Stromal cell of bone marrow (primary cell): Measurements from ENCODE around the gene RNLS.

Source experiments
- DNase-seq: peaks from one replicate; pipeline ENCODE4 v3.0.0-alpha.2; 2012; ENCODE audit warnings: low read depth

The RNLS gene

GRCh38 chr10:88474884-88475844, 108.0 kb downstream of the RNLS start:
- DNase-seq: no peak

- DNase-seq: no peak
These were observed 108.9 kb downstream of the RNLS start for GRCh38 chr10:88473989-88474883.

GRCh38 chr10:88472540-88472939, 110.6 kb downstream of the RNLS start:
- DNase-seq: no peak

- no peak for DNase-seq
These were observed 111.2 kb downstream of the RNLS start for GRCh38 chr10:88471899-88472298.

- no peak for DNase-seq
These were observed 115.2 kb downstream of the RNLS start for GRCh38 chr10:88467835-88468485.

- DNase-seq: no peak
These were observed 116.3 kb downstream of the RNLS start for GRCh38 chr10:88466786-88467185.

GRCh38 chr10:88465765-88466164, 117.4 kb downstream of the RNLS start:
- DNase-seq: no peak

- DNase-seq: no peak
These were observed 119.3 kb downstream of the RNLS start for GRCh38 chr10:88463811-88464210.

- no peak for DNase-seq
These were observed 121.7 kb downstream of the RNLS start for GRCh38 chr10:88461426-88461825.

GRCh38 chr10:88459530-88459929, 123.6 kb downstream of the RNLS start:
- DNase-seq: no peak

- DNase-seq: no peak
These were observed 124.9 kb downstream of the RNLS start for GRCh38 chr10:88458209-88458608.

- no peak for DNase-seq
These were observed 125.5 kb downstream of the RNLS start for GRCh38 chr10:88457660-88458059.

GRCh38 chr10:88456730-88457129, 126.4 kb downstream of the RNLS start:
- DNase-seq: peak; percentile 76

GRCh38 chr10:88455831-88456230, 127.3 kb downstream of the RNLS start:
- DNase-seq: no peak

- DNase-seq: no peak
These were observed 132.9 kb downstream of the RNLS start for GRCh38 chr10:88450201-88450600.

- no peak for DNase-seq
These were observed 140.4 kb downstream of the RNLS start for GRCh38 chr10:88442716-88443115.

- no peak for DNase-seq
These were observed 142.6 kb downstream of the RNLS start for GRCh38 chr10:88440541-88440940.

GRCh38 chr10:88439932-88440331, 143.2 kb downstream of the RNLS start:
- no peak for DNase-seq

- no peak for DNase-seq
These were observed 145.7 kb downstream of the RNLS start for GRCh38 chr10:88437411-88437810.

- DNase-seq: no peak
These were observed 149.4 kb downstream of the RNLS start for GRCh38 chr10:88433565-88434186.

- DNase-seq: no peak
These were observed 152.0 kb downstream of the RNLS start for GRCh38 chr10:88431103-88431502.

- DNase-seq: no peak
These were observed 154.1 kb downstream of the RNLS start for GRCh38 chr10:88428976-88429375.
